ENCODE results near the gene MAGIX.

DNA sequence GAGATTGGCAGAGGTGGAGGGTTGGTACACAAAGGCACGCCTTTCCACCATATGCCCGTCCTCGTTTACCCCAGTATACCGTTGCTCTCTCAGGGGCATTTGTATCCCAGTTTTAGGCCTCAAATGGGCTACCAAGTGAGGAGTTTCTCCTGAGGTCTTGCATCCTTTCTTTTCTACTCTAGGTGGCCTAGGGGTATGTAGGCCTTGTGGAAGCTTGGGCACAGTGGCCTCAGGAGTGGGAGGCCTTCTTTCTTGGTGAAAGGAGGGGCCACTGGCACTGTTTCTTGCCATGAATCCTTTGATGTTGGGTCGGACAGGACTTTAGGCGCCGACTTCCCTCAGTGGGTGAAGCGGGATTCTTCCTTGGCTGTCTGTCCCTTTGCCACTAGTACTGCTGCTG is 15.3 kb upstream of the MAGIX start:
- TF ChIP-seq RFX5 (IDR thresholded peaks at IDR 0.05; ENCODE audit: low read depth, low read length) (no peak), MXI1 (IDR thresholded peaks at IDR 0.05; ENCODE audit: borderline replicate concordance, low read depth, low read length) (no peak), POLR2A (IDR thresholded peaks at IDR 0.05; ENCODE audit: low read depth, low read length) (no peak), BHLHE40 (IDR thresholded peaks at IDR 0.05; ENCODE audit: low read depth, low read length) (no peak), FOS (IDR thresholded peaks at IDR 0.05; ENCODE audit: low read depth, low read length) (no peak), SMC3 (IDR thresholded peaks at IDR 0.05; ENCODE audit: low read depth, low read length) (no peak), RAD21 (IDR thresholded peaks at IDR 0.05; ENCODE audit: low read length) (no peak), NFE2L2 (IDR thresholded peaks at IDR 0.05; ENCODE audit: low read depth, low read length) (no peak)
- TF ChIP-seq, protein P1, sequence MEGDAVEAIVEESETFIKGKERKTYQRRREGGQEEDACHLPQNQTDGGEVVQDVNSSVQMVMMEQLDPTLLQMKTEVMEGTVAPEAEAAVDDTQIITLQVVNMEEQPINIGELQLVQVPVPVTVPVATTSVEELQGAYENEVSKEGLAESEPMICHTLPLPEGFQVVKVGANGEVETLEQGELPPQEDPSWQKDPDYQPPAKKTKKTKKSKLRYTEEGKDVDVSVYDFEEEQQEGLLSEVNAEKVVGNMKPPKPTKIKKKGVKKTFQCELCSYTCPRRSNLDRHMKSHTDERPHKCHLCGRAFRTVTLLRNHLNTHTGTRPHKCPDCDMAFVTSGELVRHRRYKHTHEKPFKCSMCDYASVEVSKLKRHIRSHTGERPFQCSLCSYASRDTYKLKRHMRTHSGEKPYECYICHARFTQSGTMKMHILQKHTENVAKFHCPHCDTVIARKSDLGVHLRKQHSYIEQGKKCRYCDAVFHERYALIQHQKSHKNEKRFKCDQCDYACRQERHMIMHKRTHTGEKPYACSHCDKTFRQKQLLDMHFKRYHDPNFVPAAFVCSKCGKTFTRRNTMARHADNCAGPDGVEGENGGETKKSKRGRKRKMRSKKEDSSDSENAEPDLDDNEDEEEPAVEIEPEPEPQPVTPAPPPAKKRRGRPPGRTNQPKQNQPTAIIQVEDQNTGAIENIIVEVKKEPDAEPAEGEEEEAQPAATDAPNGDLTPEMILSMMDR (conservative IDR thresholded peaks at IDR 0.05; ENCODE audit: low read depth, low read length) = no peak
- TF ChIP-seq, protein P2, sequence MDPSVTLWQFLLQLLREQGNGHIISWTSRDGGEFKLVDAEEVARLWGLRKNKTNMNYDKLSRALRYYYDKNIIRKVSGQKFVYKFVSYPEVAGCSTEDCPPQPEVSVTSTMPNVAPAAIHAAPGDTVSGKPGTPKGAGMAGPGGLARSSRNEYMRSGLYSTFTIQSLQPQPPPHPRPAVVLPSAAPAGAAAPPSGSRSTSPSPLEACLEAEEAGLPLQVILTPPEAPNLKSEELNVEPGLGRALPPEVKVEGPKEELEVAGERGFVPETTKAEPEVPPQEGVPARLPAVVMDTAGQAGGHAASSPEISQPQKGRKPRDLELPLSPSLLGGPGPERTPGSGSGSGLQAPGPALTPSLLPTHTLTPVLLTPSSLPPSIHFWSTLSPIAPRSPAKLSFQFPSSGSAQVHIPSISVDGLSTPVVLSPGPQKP (IDR thresholded peaks at IDR 0.05; ENCODE audit: borderline replicate concordance, low read depth, low read length) = no peak
- TF ChIP-seq, protein P3, sequence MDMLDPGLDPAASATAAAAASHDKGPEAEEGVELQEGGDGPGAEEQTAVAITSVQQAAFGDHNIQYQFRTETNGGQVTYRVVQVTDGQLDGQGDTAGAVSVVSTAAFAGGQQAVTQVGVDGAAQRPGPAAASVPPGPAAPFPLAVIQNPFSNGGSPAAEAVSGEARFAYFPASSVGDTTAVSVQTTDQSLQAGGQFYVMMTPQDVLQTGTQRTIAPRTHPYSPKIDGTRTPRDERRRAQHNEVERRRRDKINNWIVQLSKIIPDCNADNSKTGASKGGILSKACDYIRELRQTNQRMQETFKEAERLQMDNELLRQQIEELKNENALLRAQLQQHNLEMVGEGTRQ (IDR thresholded peaks at IDR 0.05; ENCODE audit: low read depth, low read length) = no peak
